Neural cell (in vitro differentiated cells): ENCODE measurements around the gene SLC35A2.

Experiments used
- EP300 ChIP-seq: fragments of 450-650 bp; conservative IDR thresholded peaks from 2 replicates; pipeline ENCODE4 v1.6.1; 2014; ENCODE audit warnings: antibody characterized with exemption, mild to moderate bottlenecking, moderate library complexity; ENCODE audit not compliant: poor library complexity, severe bottlenecking
- EZH2 ChIP-seq: fragments of 200-600, 300-800 bp; shearing (Covaris generic), sonication (generic); IDR thresholded peaks from 2 replicates; pipeline ENCODE4 v1.6.1; 2014; ENCODE audit warnings: antibody characterized with exemption, low read length, borderline replicate concordance, mild to moderate bottlenecking; ENCODE audit not compliant: insufficient read depth, poor library complexity, severe bottlenecking
- POLR2AphosphoS5 ChIP-seq: IDR thresholded peaks from 2 replicates; pipeline ENCODE4 v1.6.1; 2012
- RAD21 ChIP-seq: fragments of 450-650 bp; conservative IDR thresholded peaks from 2 replicates; pipeline ENCODE4 v1.6.1; 2014; ENCODE audit warnings: antibody characterized with exemption, mild to moderate bottlenecking, moderate library complexity
- TAF1 ChIP-seq: IDR thresholded peaks from 2 replicates; pipeline ENCODE4 v1.6.1; 2012; ENCODE audit warnings: low read depth
- TF ChIP-seq, protein P1 (sequence below): fragments of 450-650 bp; IDR thresholded peaks from 2 replicates; pipeline ENCODE4 v1.5.1; 2014; ENCODE audit warnings: antibody characterized with exemption, mild to moderate bottlenecking, moderate library complexity; ENCODE audit not compliant: poor library complexity, severe bottlenecking

DNA sequence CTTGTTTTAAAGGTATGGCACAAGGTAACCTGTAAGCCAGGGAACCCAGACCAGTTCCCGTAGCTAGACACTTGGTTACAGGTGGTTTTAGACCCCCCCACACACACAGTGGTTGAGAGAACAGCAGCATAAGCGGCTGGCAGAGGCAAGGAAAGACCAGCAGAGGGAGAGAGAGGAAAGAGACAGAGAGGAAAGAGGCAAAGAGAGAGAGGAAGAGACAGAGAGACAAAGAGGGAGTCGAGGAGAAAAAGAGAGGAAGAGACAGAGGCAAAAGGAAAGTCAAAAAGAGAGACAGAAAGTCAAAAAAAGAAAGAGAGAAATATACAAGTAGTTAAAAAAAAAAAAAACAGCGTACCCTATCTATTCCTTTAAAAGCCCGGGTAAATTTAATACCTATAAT lies 56.5 kb downstream of the SLC35A2 start:
- TF ChIP-seq EZH2 (no peak), RAD21 (no peak), POLR2AphosphoS5 (no peak), EP300 (no peak), TAF1 (no peak)
- TF ChIP-seq, protein P1, sequence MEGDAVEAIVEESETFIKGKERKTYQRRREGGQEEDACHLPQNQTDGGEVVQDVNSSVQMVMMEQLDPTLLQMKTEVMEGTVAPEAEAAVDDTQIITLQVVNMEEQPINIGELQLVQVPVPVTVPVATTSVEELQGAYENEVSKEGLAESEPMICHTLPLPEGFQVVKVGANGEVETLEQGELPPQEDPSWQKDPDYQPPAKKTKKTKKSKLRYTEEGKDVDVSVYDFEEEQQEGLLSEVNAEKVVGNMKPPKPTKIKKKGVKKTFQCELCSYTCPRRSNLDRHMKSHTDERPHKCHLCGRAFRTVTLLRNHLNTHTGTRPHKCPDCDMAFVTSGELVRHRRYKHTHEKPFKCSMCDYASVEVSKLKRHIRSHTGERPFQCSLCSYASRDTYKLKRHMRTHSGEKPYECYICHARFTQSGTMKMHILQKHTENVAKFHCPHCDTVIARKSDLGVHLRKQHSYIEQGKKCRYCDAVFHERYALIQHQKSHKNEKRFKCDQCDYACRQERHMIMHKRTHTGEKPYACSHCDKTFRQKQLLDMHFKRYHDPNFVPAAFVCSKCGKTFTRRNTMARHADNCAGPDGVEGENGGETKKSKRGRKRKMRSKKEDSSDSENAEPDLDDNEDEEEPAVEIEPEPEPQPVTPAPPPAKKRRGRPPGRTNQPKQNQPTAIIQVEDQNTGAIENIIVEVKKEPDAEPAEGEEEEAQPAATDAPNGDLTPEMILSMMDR: no peak
